IPS-15b (cell line): ENCODE results near the gene SGCE.

Experiments
- H3K27me3 ChIP-seq: one replicate; pipeline ENCODE4 v1.6.1; 2013; ENCODE audit warnings: low read length; ENCODE audit not compliant: control insufficient read depth, insufficient read depth
- H3K36me3 ChIP-seq: one replicate; pipeline ENCODE4 v1.6.1; 2013; ENCODE audit warnings: low read length; ENCODE audit not compliant: control insufficient read depth, insufficient read depth
- H3K4me1 ChIP-seq: one replicate; pipeline ENCODE4 v1.6.1; 2013; ENCODE audit warnings: mild to moderate bottlenecking, low read length; ENCODE audit not compliant: control insufficient read depth, insufficient read depth
- H3K4me3 ChIP-seq: one replicate; pipeline ENCODE4 v1.5.1; 2013; ENCODE audit warnings: low read depth, low read length
- H3K9ac ChIP-seq: one replicate; pipeline ENCODE4 v1.6.1; 2013; ENCODE audit warnings: low read depth, mild to moderate bottlenecking, low read length
- H3K9me3 ChIP-seq: one replicate; pipeline ENCODE4 v1.6.1; 2013; ENCODE audit warnings: mild to moderate bottlenecking, low read length; ENCODE audit not compliant: control insufficient read depth, insufficient read depth

Gene SGCE

GRCh38 chr7:94557215-94557614 is 98.7 kb downstream of the SGCE start:
- H3K36me3 ChIP-seq = no peaks in the 10 kb centered on the region
- no peaks in the 10 kb centered on the region for H3K27me3 ChIP-seq

GRCh38 chr7:94556028-94556427 is 99.9 kb downstream of the SGCE start:
- no peak overlapping the region for H3K4me3 ChIP-seq
- H3K27me3 ChIP-seq = no peaks in the 10 kb centered on the region
- no peak overlapping the region for H3K9ac ChIP-seq
- H3K9me3 ChIP-seq = no peaks in the 10 kb centered on the region
- no peaks in the 10 kb centered on the region for H3K4me1 ChIP-seq
- H3K36me3 ChIP-seq = no peaks in the 10 kb centered on the region

More at GRCh38 chr7:94557215-94557614, 98.7 kb downstream of the SGCE start:
- Histone ChIP-seq H3K4me3 (no peak overlapping the region), H3K9ac (no peak overlapping the region), H3K9me3 (no peaks in the 10 kb centered on the region), H3K4me1 (no peaks in the 10 kb centered on the region)

- no peaks in the 10 kb centered on the region for H3K36me3 ChIP-seq
- H3K9me3 ChIP-seq = no peaks in the 10 kb centered on the region
- H3K4me3 ChIP-seq = no peak overlapping the region
- no peaks in the 10 kb centered on the region for H3K4me1 ChIP-seq
- no peaks in the 10 kb centered on the region for H3K27me3 ChIP-seq
- no peak overlapping the region for H3K9ac ChIP-seq
Observed at GRCh38 chr7:94547126-94547525, 108.8 kb downstream of the SGCE start.

GRCh38 chr7:94540428-94540827 is 115.5 kb downstream of the SGCE start:
- H3K36me3 ChIP-seq = no peaks in the 10 kb centered on the region
- H3K4me1 ChIP-seq = no peaks in the 10 kb centered on the region
- no peaks in the 10 kb centered on the region for H3K27me3 ChIP-seq
- no peak overlapping the region for H3K9ac ChIP-seq
- H3K9me3 ChIP-seq = no peaks in the 10 kb centered on the region
- no peak overlapping the region for H3K4me3 ChIP-seq
